HEK293 (cell line): ENCODE results near the gene VHLL.
A peak's percentile ranks its signal among the peaks of the same experiment; 100 is the strongest.

Experiments used
- EGR2 ChIP-seq: fragments of 450-650 bp; formaldehyde crosslinking; IDR thresholded peaks from 2 replicates; pipeline ENCODE4 v1.5.1; 2016; ENCODE audit warnings: low read depth, missing biosample characterization, missing genetic modification characterization
- GLIS1 ChIP-seq: fragments of 450-650 bp; formaldehyde crosslinking; IDR thresholded peaks from 2 replicates; pipeline ENCODE4 v1.5.1; 2016; ENCODE audit warnings: missing biosample characterization, missing genetic modification characterization
- KLF16 ChIP-seq: fragments of 450-650 bp; formaldehyde crosslinking; IDR thresholded peaks from 2 replicates; pipeline ENCODE4 v1.5.1; 2017; ENCODE audit warnings: missing biosample characterization, missing genetic modification characterization
- PRDM1 ChIP-seq: fragments of 450-650 bp; formaldehyde crosslinking; IDR thresholded peaks from 2 replicates; pipeline ENCODE4; 2016; ENCODE audit warnings: missing biosample characterization, missing genetic modification characterization
- SCRT1 ChIP-seq: fragments of 450-650 bp; formaldehyde crosslinking; IDR thresholded peaks from 2 replicates; pipeline ENCODE4 v1.5.1; 2016; ENCODE audit warnings: missing biosample characterization, missing genetic modification characterization, borderline replicate concordance
- YY2 ChIP-seq: fragments of 450-650 bp; formaldehyde crosslinking; IDR thresholded peaks from 2 replicates; pipeline ENCODE4 v1.5.1; 2016; ENCODE audit warnings: missing biosample characterization, missing genetic modification characterization
- ZBTB7A ChIP-seq: fragments of 450-650 bp; formaldehyde crosslinking; IDR thresholded peaks from 2 replicates; pipeline ENCODE4 v1.5.1; 2016; ENCODE audit warnings: low read depth, missing biosample characterization, missing genetic modification characterization
- ZNF146 ChIP-seq: fragments of 450-650 bp; formaldehyde crosslinking; IDR thresholded peaks from 2 replicates; pipeline ENCODE4 v1.5.1; 2016; ENCODE audit warnings: missing biosample characterization, missing genetic modification characterization
- ZNF155 ChIP-seq: fragments of 450-650 bp; formaldehyde crosslinking; IDR thresholded peaks from 2 replicates; pipeline ENCODE4 v1.5.1; 2016; ENCODE audit warnings: missing biosample characterization, missing genetic modification characterization
- ZNF19 ChIP-seq: fragments of 450-650 bp; formaldehyde crosslinking; IDR thresholded peaks from 2 replicates; pipeline ENCODE4; 2016; ENCODE audit warnings: missing biosample characterization, missing genetic modification characterization, low read depth
- ZNF341 ChIP-seq: fragments of 450-650 bp; formaldehyde crosslinking; IDR thresholded peaks from 2 replicates; pipeline ENCODE4; 2016; ENCODE audit warnings: low read depth, missing biosample characterization, missing genetic modification characterization
- ZNF37A ChIP-seq: fragments of 450-650 bp; IDR thresholded peaks from 2 replicates; pipeline ENCODE4 v1.5.1; 2018; ENCODE audit warnings: missing biosample characterization, missing genetic modification characterization
- ZNF394 ChIP-seq: fragments of 450-650 bp; formaldehyde crosslinking; IDR thresholded peaks from 2 replicates; pipeline ENCODE4 v1.5.1; 2016; ENCODE audit warnings: missing biosample characterization, missing genetic modification characterization, mild to moderate bottlenecking, moderate library complexity, borderline replicate concordance
- ZNF596 ChIP-seq: fragments of 450-650 bp; IDR thresholded peaks from 2 replicates; pipeline ENCODE4 v1.5.0; 2018; ENCODE audit warnings: missing biosample characterization, mild to moderate bottlenecking, missing genetic modification characterization, moderate library complexity
- ZNF623 ChIP-seq: fragments of 450-650 bp; formaldehyde crosslinking; IDR thresholded peaks from 2 replicates; pipeline ENCODE4 v1.5.1; 2016; ENCODE audit warnings: missing biosample characterization, missing genetic modification characterization
- ZNF654 ChIP-seq: fragments of 450-650 bp; formaldehyde crosslinking; IDR thresholded peaks from 2 replicates; pipeline ENCODE4 v1.5.1; 2016; ENCODE audit warnings: low read depth, missing biosample characterization, missing genetic modification characterization
- ZNF658 ChIP-seq: fragments of 450-650 bp; formaldehyde crosslinking; IDR thresholded peaks from 2 replicates; pipeline ENCODE4; 2016; ENCODE audit warnings: missing biosample characterization, missing genetic modification characterization
- ZNF660 ChIP-seq: fragments of 450-650 bp; IDR thresholded peaks from 2 replicates; pipeline ENCODE4 v1.5.1; 2018; ENCODE audit warnings: missing biosample characterization, mild to moderate bottlenecking, missing genetic modification characterization
- ZNF677 ChIP-seq: fragments of 450-650 bp; IDR thresholded peaks from 2 replicates; pipeline ENCODE4 v1.5.0; 2018; ENCODE audit warnings: missing biosample characterization, mild to moderate bottlenecking, missing genetic modification characterization, moderate library complexity
- ZNF843 ChIP-seq: fragments of 450-650 bp; formaldehyde crosslinking; IDR thresholded peaks from 2 replicates; pipeline ENCODE4 v1.5.1; 2016; ENCODE audit warnings: missing biosample characterization, missing genetic modification characterization
- TF ChIP-seq, protein P1 (sequence below): fragments of 450-650 bp; formaldehyde crosslinking; IDR thresholded peaks from 2 replicates; pipeline ENCODE4 v1.5.1; 2016; ENCODE audit warnings: missing biosample characterization, missing genetic modification characterization
- TF ChIP-seq, protein P2 (sequence below): fragments of 450-650 bp; formaldehyde crosslinking; IDR thresholded peaks from 2 replicates; pipeline ENCODE4 v1.5.1; 2016; ENCODE audit warnings: missing biosample characterization, missing genetic modification characterization
- TF ChIP-seq, protein P3 (sequence below): fragments of 450-650 bp; formaldehyde crosslinking; conservative IDR thresholded peaks from 2 replicates; pipeline ENCODE4 v1.5.1; 2016; ENCODE audit warnings: low read depth, missing biosample characterization, missing genetic modification characterization
- TF ChIP-seq, protein P4 (sequence below): fragments of 450-650 bp; formaldehyde crosslinking; IDR thresholded peaks from 2 replicates; pipeline ENCODE4 v1.5.1; 2016; ENCODE audit warnings: missing biosample characterization, missing genetic modification characterization
- TF ChIP-seq, protein P5 (sequence below): sonication (generic); formaldehyde crosslinking; IDR thresholded peaks from 2 replicates; pipeline ENCODE4 v1.8.1; 2022; ENCODE audit warnings: mild to moderate bottlenecking, moderate library complexity, missing genetic modification reagents
- TF ChIP-seq, protein P6 (sequence below): fragments of 450-650 bp; formaldehyde crosslinking; IDR thresholded peaks from 2 replicates; pipeline ENCODE4 v1.5.1; 2016; ENCODE audit warnings: missing biosample characterization, missing genetic modification characterization
- TF ChIP-seq, protein P7 (sequence below): fragments of 450-650 bp; formaldehyde crosslinking; IDR thresholded peaks from 2 replicates; pipeline ENCODE4 v1.5.1; 2016; ENCODE audit warnings: missing biosample characterization, missing genetic modification characterization, low read depth

The VHLL gene

DNA sequence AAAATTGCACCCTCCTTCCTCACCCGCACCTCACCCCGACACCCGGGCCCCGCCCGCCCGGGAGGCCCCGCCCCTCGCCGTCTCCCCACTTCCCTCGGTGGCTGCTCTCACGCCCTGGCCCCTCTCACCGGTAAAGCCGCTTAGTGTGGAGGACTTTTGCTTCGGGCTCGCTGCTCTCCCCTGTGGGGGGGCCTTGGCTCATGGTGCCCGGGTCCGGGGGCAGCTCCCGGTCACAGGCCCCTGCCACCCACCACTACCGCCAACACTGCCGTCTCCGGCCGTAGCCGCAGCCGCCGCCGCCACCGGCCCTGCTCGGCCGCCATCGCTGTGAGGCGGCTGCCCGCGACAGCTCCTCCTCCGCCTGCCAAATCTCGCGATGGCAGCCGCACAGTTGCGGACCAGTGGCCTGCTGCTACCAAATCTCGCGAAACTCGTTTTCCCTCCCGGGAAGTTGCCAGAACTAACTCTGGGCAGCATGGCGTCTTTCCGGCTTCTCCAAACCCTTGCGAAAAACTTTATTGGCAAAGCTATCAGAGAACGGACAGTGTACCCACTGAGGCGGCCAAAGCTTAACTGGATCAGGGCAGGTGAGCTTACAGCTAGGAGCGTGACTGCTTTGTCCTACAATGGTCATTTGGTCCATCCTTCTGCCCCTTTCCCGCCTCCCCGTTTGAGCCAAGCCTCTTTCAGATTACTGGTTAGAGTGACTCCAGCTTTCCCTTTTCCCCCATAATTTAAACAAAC lies 16.5 kb downstream of the VHLL start, which contains the start of gene SMG5 (continued):
- TF ChIP-seq, protein P1, sequence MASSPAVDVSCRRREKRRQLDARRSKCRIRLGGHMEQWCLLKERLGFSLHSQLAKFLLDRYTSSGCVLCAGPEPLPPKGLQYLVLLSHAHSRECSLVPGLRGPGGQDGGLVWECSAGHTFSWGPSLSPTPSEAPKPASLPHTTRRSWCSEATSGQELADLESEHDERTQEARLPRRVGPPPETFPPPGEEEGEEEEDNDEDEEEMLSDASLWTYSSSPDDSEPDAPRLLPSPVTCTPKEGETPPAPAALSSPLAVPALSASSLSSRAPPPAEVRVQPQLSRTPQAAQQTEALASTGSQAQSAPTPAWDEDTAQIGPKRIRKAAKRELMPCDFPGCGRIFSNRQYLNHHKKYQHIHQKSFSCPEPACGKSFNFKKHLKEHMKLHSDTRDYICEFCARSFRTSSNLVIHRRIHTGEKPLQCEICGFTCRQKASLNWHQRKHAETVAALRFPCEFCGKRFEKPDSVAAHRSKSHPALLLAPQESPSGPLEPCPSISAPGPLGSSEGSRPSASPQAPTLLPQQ, result peak; percentile 86
- TF ChIP-seq, protein P2, sequence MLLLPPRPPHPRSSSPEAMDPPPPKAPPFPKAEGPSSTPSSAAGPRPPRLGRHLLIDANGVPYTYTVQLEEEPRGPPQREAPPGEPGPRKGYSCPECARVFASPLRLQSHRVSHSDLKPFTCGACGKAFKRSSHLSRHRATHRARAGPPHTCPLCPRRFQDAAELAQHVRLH (tag by site-specific recombination), result peak; percentile 99
- peak; percentile 20; the same call in 1 of the 2 replicates for TF ChIP-seq ZNF341
- no peak for TF ChIP-seq ZNF155 (tag by site-specific recombination)
- peak; percentile 100 for TF ChIP-seq YY2
- peak; percentile 63; the same call in 1 of the 2 replicates for TF ChIP-seq EGR2 (tag by site-specific recombination)
- TF ChIP-seq GLIS1 (tag by site-specific recombination), result peak; percentile 88
- TF ChIP-seq, protein P3, sequence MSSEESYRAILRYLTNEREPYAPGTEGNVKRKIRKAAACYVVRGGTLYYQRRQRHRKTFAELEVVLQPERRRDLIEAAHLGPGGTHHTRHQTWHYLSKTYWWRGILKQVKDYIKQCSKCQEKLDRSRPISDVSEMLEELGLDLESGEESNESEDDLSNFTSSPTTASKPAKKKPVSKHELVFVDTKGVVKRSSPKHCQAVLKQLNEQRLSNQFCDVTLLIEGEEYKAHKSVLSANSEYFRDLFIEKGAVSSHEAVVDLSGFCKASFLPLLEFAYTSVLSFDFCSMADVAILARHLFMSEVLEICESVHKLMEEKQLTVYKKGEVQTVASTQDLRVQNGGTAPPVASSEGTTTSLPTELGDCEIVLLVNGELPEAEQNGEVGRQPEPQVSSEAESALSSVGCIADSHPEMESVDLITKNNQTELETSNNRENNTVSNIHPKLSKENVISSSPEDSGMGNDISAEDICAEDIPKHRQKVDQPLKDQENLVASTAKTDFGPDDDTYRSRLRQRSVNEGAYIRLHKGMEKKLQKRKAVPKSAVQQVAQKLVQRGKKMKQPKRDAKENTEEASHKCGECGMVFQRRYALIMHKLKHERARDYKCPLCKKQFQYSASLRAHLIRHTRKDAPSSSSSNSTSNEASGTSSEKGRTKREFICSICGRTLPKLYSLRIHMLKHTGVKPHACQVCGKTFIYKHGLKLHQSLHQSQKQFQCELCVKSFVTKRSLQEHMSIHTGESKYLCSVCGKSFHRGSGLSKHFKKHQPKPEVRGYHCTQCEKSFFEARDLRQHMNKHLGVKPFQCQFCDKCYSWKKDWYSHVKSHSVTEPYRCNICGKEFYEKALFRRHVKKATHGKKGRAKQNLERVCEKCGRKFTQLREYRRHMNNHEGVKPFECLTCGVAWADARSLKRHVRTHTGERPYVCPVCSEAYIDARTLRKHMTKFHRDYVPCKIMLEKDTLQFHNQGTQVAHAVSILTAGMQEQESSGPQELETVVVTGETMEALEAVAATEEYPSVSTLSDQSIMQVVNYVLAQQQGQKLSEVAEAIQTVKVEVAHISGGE (tag by site-specific recombination), result peak; percentile 73
- TF ChIP-seq, protein P4, sequence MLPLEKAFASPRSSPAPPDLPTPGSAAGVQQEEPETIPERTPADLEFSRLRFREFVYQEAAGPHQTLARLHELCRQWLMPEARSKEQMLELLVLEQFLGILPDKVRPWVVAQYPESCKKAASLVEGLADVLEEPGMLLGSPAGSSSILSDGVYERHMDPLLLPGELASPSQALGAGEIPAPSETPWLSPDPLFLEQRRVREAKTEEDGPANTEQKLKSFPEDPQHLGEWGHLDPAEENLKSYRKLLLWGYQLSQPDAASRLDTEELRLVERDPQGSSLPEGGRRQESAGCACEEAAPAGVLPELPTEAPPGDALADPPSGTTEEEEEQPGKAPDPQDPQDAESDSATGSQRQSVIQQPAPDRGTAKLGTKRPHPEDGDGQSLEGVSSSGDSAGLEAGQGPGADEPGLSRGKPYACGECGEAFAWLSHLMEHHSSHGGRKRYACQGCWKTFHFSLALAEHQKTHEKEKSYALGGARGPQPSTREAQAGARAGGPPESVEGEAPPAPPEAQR (tag by site-specific recombination), result peak; percentile 32; the same call in 1 of the 2 replicates
- TF ChIP-seq, protein P5, sequence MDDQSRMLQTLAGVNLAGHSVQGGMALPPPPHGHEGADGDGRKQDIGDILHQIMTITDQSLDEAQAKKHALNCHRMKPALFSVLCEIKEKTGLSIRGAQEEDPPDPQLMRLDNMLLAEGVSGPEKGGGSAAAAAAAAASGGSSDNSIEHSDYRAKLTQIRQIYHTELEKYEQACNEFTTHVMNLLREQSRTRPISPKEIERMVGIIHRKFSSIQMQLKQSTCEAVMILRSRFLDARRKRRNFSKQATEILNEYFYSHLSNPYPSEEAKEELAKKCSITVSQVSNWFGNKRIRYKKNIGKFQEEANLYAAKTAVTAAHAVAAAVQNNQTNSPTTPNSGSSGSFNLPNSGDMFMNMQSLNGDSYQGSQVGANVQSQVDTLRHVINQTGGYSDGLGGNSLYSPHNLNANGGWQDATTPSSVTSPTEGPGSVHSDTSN (CRISPR knock-in tag), result no peak
- no peak for TF ChIP-seq ZNF677 (tag by site-specific recombination)
- TF ChIP-seq ZNF654 (tag by site-specific recombination), result no peak
- peak; percentile 98 for TF ChIP-seq ZNF660 (tag by site-specific recombination)
- TF ChIP-seq ZNF146, result peak; percentile 33; the same call in 1 of the 2 replicates
- TF ChIP-seq, protein P6, sequence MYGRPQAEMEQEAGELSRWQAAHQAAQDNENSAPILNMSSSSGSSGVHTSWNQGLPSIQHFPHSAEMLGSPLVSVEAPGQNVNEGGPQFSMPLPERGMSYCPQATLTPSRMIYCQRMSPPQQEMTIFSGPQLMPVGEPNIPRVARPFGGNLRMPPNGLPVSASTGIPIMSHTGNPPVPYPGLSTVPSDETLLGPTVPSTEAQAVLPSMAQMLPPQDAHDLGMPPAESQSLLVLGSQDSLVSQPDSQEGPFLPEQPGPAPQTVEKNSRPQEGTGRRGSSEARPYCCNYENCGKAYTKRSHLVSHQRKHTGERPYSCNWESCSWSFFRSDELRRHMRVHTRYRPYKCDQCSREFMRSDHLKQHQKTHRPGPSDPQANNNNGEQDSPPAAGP, result peak; percentile 89
- TF ChIP-seq ZNF596 (tag by site-specific recombination), result no peak
- no peak for TF ChIP-seq ZNF37A (tag by site-specific recombination)
- TF ChIP-seq ZNF623 (tag by site-specific recombination), result no peak; the same call in 1 of the 2 replicates
- TF ChIP-seq ZNF394 (tag by site-specific recombination), result peak; percentile 92
- peak; percentile 78 for TF ChIP-seq ZNF843 (tag by site-specific recombination)
- TF ChIP-seq PRDM1 (tag by site-specific recombination), result peak; percentile 95
- no peak for TF ChIP-seq ZBTB7A (tag by site-specific recombination)
- TF ChIP-seq ZNF658 (tag by site-specific recombination), result no peak
- TF ChIP-seq ZNF19 (tag by site-specific recombination), result no peak
- TF ChIP-seq, protein P7, sequence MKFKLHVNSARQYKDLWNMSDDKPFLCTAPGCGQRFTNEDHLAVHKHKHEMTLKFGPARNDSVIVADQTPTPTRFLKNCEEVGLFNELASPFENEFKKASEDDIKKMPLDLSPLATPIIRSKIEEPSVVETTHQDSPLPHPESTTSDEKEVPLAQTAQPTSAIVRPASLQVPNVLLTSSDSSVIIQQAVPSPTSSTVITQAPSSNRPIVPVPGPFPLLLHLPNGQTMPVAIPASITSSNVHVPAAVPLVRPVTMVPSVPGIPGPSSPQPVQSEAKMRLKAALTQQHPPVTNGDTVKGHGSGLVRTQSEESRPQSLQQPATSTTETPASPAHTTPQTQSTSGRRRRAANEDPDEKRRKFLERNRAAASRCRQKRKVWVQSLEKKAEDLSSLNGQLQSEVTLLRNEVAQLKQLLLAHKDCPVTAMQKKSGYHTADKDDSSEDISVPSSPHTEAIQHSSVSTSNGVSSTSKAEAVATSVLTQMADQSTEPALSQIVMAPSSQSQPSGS (tag by site-specific recombination), result no peak
- no peak for TF ChIP-seq SCRT1 (tag by site-specific recombination)
- TF ChIP-seq KLF16 (tag by site-specific recombination), result peak; percentile 88
